ENCODE data around the gene AIPL1. TPM values are rescaled to one million over a fixed set of nuclear protein-coding genes. Genes with fewer than 3 reads are reported as not detected.

AIPL1 gene
- total and polyA plus RNA-seq, 2 of the 4 experiments (the other 2 are of a cell fraction), result not detected

GRCh38 chr17:6377906-6378305, 57.0 kb downstream of the AIPL1 start:
- Histone ChIP-seq H3K4me2 (ENCODE audit: low read depth, low read length) (no peak overlapping the region), H3K9me3 (ENCODE audit: control insufficient read depth, insufficient read depth, low read length) (no peaks in the 10 kb centered on the region), H2BK5ac (ENCODE audit: low read depth, low read length, poor library complexity, severe bottlenecking) (no peak overlapping the region), H2BK15ac (ENCODE audit: low read depth, low read length) (no peak overlapping the region), H2BK20ac (ENCODE audit: low read depth, low read length) (no peak overlapping the region), H3K18ac (ENCODE audit: low read depth, low read length) (no peak overlapping the region), H3K79me1 (ENCODE audit: low read depth in 1 of 2, low read length in 2 of 2) (no peaks in the 10 kb centered on the region), H4K20me1 (ENCODE audit: insufficient read depth, low read length) (no peaks in the 10 kb centered on the region), H4K5ac (ENCODE audit: low read depth, low read length) (no peak overlapping the region), H4K91ac (ENCODE audit: insufficient read depth, low read depth, low read length) (no peak overlapping the region), H3K9me1 (ENCODE audit: insufficient read depth, low read length) (no peaks in the 10 kb centered on the region), H2AK9ac (replicated peaks; ENCODE audit: low read depth, low read length, poor library complexity) (no peak overlapping the region), H3K36me3 (ENCODE audit: control insufficient read depth, insufficient read depth, low read length) (no peaks in the 10 kb centered on the region), H3K4ac (ENCODE audit: low read depth, low read length) (no peak overlapping the region), H2AK5ac (ENCODE audit: low read depth, low read length) (no peak overlapping the region), H3K27me3 (ENCODE audit: control insufficient read depth, insufficient read depth, low read length) (no peaks in the 10 kb centered on the region; the same call in 1 of the 2 replicates), H3K9ac (ENCODE audit: low read depth, low read length) (no peak overlapping the region), H2AFZ (replicated peaks; ENCODE audit: low read length, poor library complexity) (no peak overlapping the region), H3K23ac (ENCODE audit: low read depth, low read length) (no peak overlapping the region), H3K56ac (ENCODE audit: extremely low read depth, insufficient read depth, low read length) (no peak overlapping the region), H3K4me1 (ENCODE audit: control insufficient read depth, insufficient read depth, low read length) (no peaks in the 10 kb centered on the region), H3K4me3 (ENCODE audit: insufficient read depth, low read depth, low read length) (no peak overlapping the region), H2BK120ac (ENCODE audit: low read depth, low read length) (no peak overlapping the region), H4K8ac (ENCODE audit: low read depth in 2 of 2, low read length in 2 of 2) (no peak overlapping the region), H3K27ac (ENCODE audit: insufficient read depth, low read length) (no peak overlapping the region), H3K14ac (replicated peaks; ENCODE audit: low read depth, low read length) (no peak overlapping the region)
- in situ Hi-C loops (cut with MboI; ENCODE audit: low sequenced_read_pairs) (no loop called here), dilution Hi-C loops (cut with HindIII; ENCODE audit: low sequenced_read_pairs, unreplicated experiment) (no loop called here), intact Hi-C loops (cut with micrococcal nuclease) (no loop called here)
- POLR2A ChIA-PET (ENCODE audit: unreplicated experiment), result no interaction called here
- DNase-seq (no peak), ATAC-seq (ENCODE audit: low read depth) (no peak)
- WGBS, 2 experiments (ENCODE audit: extremely low coverage in 2 of 2, insufficient read length in 1 of 2), result 0% methylated on average over 1 of the region's 3 CpGs; no CpG with 5 or more reads in 1 of the 2 experiments
- TF ChIP-seq MAFK (IDR thresholded peaks at IDR 0.05; ENCODE audit: low read depth, low read length), result no peak
- no peak for TF ChIP-seq MAZ (IDR thresholded peaks at IDR 0.05; ENCODE audit: borderline replicate concordance, low read depth, low read length)
- TF ChIP-seq FOS (IDR thresholded peaks at IDR 0.05; ENCODE audit: low read depth, low read length), result no peak
- TF ChIP-seq POLR2A (IDR thresholded peaks at IDR 0.05; ENCODE audit: low read depth, low read length), result no peak
- CTCF ChIA-PET, result no interaction called here
- no TSS peak for BruUV-seq (replicated peaks)
